Measurements from ENCODE around the gene MACROH2A1.
"Not testable (repeated sequence)": the region's sequence is repeated elsewhere in the genome, so short reads cannot be mapped to it uniquely, and the experiment has no call there.

Gene MACROH2A1

DNA sequence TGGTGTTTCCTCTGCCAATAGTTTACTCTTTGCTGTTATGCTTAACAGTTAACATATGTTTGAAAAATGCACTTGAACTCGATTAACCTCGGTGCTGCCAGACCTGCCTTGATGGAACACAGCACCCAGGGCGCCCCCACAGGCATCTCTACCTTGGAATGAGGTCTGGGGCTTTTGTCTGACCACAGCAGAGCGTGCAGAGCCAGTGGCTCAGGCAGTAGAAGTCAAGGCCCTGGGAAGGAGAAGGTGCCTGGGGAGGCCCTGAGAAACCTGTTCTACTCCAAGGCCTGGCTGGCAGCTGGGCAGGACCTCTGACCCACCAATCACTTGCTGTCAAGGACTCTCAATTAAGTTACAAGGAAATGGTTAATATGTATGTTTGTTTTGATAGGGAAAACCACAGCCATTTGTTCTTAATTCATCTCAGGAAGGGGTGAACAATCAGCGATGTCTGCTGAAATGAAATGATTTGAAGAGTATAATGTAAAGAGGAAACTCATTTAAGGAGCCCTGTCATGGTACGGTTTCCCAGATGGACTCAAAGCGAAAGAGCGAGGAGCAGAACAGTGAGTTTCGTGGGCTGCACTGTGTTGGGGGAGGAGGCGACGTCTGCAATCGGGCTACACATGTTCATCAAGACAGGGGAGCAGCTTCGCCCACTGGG is 21.9 kb downstream of the MACROH2A1 start:
- no peak for DNase-seq

GRCh38 chr5:135375040-135375793 is 23.8 kb downstream of the MACROH2A1 start:
- no peak for DNase-seq

- DNase-seq = no peak
Measured at GRCh38 chr5:135373736-135374515, 25.1 kb downstream of the MACROH2A1 start.

GRCh38 chr5:135372654-135373381 is 26.2 kb downstream of the MACROH2A1 start:
- no peak for DNase-seq

DNA sequence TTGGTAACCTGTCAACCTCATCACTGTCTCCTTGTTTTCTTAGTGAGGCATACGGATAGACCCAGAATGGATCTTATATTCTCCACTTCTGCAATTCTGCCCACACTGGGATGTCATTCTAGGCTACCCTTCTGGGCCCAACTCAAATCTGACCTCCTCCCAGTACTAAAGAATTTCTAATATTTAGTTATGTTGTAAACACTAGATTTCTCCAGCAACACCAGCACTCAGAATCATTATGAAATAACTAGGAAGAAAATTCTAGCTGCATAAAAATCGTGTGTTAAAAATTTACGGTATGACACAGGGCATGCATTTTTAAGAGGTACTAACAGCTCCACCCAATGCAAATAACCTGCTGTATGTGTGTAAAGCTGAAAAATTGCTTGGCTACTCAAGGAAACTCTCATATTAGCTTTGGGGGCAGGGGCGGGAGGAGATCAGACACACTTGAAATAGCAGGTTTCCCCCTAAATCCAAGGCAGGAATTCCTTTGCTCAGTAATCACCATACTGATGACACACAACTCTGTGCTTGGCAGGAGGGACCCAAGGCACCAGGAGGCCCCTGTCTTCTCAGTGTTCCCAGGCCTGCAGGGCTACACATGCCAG is 27.3 kb downstream of the MACROH2A1 start:
- DNase-seq = no peak

DNA sequence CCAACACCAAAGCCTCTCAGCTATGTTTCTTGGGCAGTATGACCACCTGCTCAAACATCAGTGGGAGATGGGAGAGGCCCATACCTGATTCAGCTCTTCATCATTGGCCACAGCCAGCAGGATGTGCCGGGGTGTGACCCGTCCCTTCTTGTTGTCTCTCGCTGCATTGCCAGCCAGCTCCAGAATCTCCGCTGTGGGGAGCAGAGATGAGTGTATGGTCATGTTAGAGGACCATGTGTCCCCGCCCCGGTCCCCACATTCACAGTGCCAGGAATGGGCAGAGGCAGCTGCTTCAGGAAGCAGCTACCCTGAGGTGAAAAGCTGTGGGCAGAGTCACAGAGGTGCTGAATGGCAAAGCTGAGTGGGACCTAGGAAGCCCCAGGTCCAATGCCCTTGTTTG is 29.1 kb downstream of the MACROH2A1 start:
- DNase-seq = no peak

GRCh38 chr5:135367554-135367953 is 31.5 kb downstream of the MACROH2A1 start:
- DNase-seq = no peak

DNA sequence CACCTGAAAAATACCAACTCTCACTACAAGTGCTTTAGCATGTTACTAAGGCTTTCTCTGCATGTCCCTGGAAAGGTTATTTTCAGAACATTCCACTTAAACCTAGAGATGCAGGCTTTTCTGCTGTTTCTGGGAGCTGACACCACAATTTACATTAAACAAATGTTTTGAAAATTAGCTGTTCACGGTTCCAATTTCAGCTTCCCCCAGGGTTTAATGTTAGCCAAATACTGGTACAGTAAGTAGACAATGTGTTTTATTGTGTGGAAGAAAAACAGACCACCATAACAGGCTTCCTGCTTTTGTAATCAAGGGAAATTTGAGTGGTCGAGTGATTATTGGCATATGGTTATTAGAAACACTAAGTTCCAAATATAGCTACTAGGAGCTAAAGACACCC is 32.0 kb downstream of the MACROH2A1 start:
- no peak for DNase-seq

DNA sequence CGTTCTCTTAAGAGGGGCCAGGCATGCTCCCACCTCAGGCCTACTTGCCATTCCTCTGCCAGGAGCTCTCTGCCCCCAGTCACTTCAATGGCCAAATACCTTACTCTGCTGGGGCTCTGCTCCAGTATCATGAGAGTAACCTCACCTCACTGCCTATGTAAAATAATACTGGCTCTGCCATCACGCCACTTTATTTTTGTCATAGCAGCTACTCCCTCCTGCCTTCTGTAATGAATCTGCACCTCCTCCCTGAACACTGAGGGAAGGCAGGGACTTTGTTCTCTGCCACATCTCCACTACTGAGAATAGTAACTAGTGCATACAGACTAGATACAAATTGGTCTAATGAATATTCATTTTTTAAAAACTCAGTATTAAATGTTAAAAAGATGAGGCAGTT is 33.8 kb downstream of the MACROH2A1 start:
- no peak for DNase-seq

DNA sequence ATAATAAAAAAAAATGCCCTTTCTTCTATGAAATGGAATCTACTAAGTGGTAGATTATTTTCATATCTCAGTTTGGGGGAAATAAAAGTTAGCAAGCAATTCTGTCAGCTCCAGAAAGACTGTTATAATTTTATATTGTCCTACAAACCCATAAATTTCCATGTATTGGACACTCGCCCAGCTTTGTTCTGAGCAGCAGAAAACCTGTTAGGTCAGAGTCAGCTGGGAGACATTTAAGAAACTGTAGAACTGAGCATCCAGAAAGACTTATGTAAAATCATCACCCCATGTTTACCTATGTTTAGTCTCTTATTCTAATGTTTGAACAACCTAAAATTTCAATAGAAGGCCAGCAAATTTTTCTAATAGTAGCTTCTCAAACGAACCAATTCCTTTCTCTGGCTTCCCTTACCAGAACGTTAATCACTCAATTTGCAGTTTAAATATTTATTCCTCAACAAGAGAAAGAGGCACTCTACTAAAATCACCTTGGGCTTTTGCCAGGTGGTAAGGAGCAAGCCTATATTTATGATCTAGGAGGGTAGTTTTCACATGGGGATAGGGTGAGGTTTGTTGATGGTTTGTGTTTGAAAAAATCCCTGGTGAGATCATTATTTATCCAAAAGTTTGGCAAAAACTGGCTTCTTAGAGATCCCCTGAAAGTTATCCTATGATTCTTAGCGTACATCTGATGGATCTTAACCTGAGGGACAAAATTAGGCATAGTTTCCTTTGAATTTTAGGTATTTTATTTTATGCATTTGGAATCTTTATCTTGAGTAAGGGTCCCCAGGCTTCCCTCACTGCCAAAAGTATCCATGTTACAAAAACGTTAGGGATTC is 34.4 kb downstream of the MACROH2A1 start:
- no peak for DNase-seq

GRCh38 chr5:135363342-135363741 is 35.7 kb downstream of the MACROH2A1 start:
- DNase-seq = not testable (repeated sequence)

DNA sequence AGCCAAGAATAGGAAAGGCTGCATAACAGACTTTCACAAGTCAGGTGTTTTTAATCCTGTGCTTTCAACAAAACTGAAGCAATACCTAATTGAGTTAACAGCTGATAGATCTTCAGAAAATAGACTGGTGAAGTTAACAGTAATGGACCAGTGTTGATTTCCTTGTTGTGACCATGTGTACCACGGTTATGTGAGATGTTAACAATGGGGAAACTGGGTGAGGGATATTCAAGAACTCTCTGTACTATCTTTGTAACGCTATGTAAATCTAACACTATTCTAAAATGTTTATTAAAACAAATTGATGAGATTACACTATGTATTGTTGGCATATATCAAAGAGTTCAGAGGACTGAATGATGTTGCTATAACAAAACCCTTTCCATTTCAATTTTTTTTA is 36.9 kb downstream of the MACROH2A1 start:
- DNase-seq = no peak

DNA sequence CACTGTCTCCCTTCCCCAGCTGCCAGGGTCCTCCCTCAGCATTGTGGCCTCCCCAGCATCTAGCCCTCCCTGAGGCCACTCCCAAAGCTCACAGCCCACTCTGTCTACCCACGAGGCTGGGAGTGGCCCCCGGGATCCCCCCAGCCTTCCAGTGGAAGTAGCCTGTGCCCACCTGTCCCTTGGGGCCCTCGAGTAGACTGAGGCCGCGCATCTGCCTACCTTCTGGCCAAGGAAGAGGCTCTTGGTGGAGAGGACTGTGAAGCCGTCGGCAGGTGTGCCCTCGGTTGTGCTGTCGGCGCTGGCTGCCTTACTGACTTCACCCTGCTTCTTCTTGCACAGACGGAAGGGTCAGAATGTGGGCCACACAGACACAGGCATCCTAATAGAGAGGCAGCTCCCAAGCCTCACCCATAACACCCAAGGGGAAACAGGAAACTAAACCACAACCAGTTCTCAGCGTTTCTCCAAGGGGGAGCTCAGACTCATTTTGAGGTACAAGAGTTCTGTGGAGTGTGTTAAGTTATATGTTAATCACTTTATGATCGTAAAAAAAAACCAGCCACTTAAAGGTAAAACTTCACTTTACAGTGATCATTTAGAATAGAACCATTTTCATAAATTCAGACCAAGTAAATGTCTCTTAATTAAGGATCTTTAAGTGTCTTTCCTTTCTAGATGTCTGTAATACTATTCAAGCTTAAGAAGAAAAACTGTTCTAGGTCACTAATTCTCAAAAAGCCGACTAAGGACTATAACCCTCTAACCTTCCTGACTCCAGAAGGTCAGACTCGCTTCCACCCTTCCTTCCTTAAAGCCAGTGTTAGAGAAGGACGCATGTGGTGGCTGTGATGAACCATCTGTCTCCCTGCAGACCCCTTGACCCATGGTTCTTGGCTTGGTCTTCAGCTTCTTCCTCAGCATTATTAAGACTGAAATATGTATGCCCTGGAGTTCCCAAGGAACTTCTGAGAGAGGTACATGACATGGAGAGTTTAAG is 38.5 kb downstream of the MACROH2A1 start:
- DNase-seq = no peak

DNA sequence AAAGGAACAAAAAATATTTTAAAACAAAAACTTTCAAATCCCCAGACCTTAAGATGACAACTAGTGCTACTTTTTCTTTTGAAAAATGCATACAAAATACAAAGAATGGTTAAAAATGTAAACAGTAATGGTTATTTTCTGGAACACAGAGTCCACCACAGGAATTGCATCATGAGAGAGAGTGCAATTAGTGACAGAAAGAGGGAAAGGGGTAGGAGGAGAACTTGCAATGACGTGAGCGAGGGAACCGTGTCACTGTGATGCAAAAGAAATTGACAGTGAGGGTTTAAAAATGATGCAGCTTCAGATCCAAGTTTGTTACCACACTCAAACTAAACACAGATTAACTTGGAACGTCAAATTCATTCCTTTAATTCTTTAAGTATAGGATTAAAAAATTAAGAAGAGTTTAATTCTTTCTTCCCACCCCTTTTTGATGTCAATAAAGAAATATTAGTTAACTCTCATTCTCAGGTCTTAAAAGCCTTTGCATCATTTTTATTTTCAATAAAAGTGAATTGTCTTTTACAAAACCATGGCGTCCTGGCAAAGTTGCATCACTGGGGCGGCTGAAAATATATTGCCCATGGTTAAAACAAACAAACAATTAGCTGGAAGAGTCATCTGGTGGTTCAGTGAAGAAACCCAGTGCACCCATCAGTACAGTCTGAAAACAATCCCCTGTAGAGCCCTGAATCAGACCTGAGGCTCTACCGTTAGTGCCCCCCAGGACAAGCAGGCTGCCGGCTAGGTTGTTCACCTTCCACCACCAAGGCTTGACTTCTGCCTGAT is 39.5 kb downstream of the MACROH2A1 start:
- no peak for DNase-seq

GRCh38 chr5:135357685-135358084 is 41.3 kb downstream of the MACROH2A1 start:
- DNase-seq = no peak

DNA sequence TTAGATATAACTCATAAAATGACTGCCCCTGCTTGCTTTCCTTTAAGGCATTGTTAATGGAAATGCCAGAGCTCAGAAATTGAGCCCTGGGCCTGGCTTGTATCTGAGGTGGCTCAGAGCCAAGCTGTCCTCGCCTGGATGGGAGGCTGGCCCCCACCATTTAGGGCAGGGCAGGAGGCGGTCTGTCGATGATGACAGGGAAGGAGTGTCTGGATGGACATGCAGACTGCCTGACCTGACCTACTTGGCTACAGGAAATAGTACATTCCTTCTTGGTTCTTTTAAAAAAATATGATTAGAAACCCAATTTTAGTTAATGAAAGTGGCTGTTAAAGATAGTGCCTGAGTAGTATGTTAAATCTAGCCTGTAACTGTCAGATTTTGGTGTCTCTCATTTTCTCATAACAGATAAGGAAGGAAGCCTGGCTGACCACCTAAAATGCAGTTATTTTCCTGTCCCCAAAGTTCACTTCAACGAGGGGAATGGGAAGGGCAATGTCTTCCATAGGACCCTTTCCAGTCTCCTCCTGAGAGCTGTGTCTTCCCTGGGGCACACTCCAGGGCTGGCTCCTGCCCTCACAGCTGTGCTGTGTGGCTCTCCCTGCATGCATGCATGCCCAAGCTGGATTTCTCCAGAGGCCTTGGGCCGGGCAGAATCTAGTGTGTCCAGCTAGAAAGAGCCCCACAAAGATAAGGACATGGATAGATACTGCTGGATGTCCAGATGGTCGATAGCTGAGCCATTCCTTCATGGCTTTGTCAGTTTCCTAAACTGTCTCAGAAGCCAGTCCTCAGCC is 42.3 kb downstream of the MACROH2A1 start:
- DNase-seq = no peak

- DNase-seq = no peak
Measured at GRCh38 chr5:135355169-135355568, 43.9 kb downstream of the MACROH2A1 start.

- DNase-seq = no peak
Measured at GRCh38 chr5:135353952-135354721, 44.9 kb downstream of the MACROH2A1 start.
